ENCODE results near the gene SEMA4B. TPM values are rescaled to one million over a fixed set of nuclear protein-coding genes. Genes with fewer than 3 reads are reported as not detected.

SEMA4B gene
- total and polyA plus RNA-seq, 9 of the 15 experiments (the other 6 are each of a cell fraction or from before 2014, with no cell fraction given): 1.3 to 33.6 (median 11.0) TPM

DNA sequence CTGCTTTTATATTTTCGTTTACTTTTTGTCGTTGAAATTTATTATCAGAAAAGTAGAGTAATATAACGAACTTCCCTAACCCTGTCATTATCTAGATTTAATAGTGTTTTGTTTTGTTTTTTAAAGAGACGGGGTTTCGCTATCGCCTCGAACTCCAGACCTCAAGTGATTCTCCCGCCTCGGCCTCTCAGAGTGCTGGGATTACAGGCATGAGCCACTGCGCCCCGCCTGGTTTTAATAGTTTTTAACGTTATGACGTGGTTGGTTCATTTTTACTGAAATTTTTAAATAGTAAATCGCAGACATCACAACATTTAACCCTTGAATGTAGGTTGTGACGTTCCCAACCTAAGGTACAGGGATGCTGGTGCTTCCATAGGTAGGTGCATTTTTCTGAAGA lies 65.4 kb downstream of the SEMA4B start:
- in situ Hi-C loops (cut with MboI) (loop anchor here (5.0 kb wide), 1 partner anchor 114 kb away; no protein-coding TSS in a partner anchor), intact Hi-C loops (cut with micrococcal nuclease) (loop anchor here (2.0 kb wide), 1 partner anchor 32 kb away; the partner anchor contains the start of gene GDPGP1)
- Histone ChIP-seq H3K4me3 (peak overlapping the region; percentile 64), H3K4me2 (ENCODE audit: insufficient read depth, low read length) (peak overlapping the region; percentile 91), H3K36me3 (ENCODE audit: control insufficient read depth, insufficient read depth, low read length) (peaks cover 38% of the 10 kb centered on the region), H3K9me1 (ENCODE audit: control insufficient read depth, insufficient read depth, low read length) (no peaks in the 10 kb centered on the region), H3K4me1 (replicated peaks in 1 of 2; ENCODE audit: control insufficient read depth in 2 of 2, insufficient read depth in 2 of 2, low read length in 2 of 2) (peaks cover 14 to 18% of the 10 kb centered on the region in 2 experiments), H3K27ac (ENCODE audit: extremely low read depth, low read depth, low read length) (peak overlapping the region; percentile 86), H4K20me1 (replicated peaks; ENCODE audit: control insufficient read depth, insufficient read depth, low read length) (no peaks in the 10 kb centered on the region; the same call in 1 of the 2 replicates), H3K9me3 (replicated peaks; ENCODE audit: control insufficient read depth, insufficient read depth, low read depth, low read length) (no peaks in the 10 kb centered on the region), H3K27me3 (ENCODE audit: control insufficient read depth in 2 of 2, insufficient read depth in 2 of 2, low read length in 2 of 2) (no peaks in the 10 kb centered on the region), H2AFZ (ENCODE audit: low read depth, low read length) (no peak overlapping the region), H3K9ac (ENCODE audit: insufficient read depth in 1 of 2, low read depth in 2 of 2, low read length in 2 of 2) (peak overlapping the region; percentile 83 to 90), H3K79me2 (ENCODE audit: control insufficient read depth, insufficient read depth, low read length) (peaks cover 71% of the 10 kb centered on the region)
- FAIRE-seq (peak; percentile 63), ATAC-seq (no peak), DNase-seq (ENCODE audit: extremely low read depth in 1 of 4, low spot score in 3 of 4) (peak in 1 of 4 experiments; percentile 49)
- no TSS peak for BruUV-seq (replicated peaks)
- ChIA-PET CTCF (ENCODE audit: low intra/inter-chr PET ratio) (no interaction called here), POLR2A (interaction anchor here (0.6 to 1.0 kb wide), 2 partner anchors 7 to 594 kb away, joined by 3 read pairs; no protein-coding TSS in a partner anchor)
- WGBS (ENCODE audit: insufficient coverage, low coverage, missing lambda C conversion rate): under 1% methylated on average over 15 of the region's 15 CpGs
- TF ChIP-seq XRCC5 (IDR thresholded peaks at IDR 0.05; ENCODE audit: low read depth, low read length) (no peak), MTA3 (IDR thresholded peaks at IDR 0.05; ENCODE audit: borderline replicate concordance) (no peak), CBX8 (IDR thresholded peaks at IDR 0.05; ENCODE audit: borderline replicate concordance, extremely low read depth, low read depth, low read length, poor library complexity, severe bottlenecking) (no peak), ARNT (IDR thresholded peaks at IDR 0.05) (0 out of 4 replicates have a peak, but pooled peaks of 1 of the 2 experiments have one; percentile 33), ZC3H8 (IDR thresholded peaks at IDR 0.05) (0 out of 2 replicates have a peak, but pooled peaks have one; percentile 22)
- TF ChIP-seq, protein P1, sequence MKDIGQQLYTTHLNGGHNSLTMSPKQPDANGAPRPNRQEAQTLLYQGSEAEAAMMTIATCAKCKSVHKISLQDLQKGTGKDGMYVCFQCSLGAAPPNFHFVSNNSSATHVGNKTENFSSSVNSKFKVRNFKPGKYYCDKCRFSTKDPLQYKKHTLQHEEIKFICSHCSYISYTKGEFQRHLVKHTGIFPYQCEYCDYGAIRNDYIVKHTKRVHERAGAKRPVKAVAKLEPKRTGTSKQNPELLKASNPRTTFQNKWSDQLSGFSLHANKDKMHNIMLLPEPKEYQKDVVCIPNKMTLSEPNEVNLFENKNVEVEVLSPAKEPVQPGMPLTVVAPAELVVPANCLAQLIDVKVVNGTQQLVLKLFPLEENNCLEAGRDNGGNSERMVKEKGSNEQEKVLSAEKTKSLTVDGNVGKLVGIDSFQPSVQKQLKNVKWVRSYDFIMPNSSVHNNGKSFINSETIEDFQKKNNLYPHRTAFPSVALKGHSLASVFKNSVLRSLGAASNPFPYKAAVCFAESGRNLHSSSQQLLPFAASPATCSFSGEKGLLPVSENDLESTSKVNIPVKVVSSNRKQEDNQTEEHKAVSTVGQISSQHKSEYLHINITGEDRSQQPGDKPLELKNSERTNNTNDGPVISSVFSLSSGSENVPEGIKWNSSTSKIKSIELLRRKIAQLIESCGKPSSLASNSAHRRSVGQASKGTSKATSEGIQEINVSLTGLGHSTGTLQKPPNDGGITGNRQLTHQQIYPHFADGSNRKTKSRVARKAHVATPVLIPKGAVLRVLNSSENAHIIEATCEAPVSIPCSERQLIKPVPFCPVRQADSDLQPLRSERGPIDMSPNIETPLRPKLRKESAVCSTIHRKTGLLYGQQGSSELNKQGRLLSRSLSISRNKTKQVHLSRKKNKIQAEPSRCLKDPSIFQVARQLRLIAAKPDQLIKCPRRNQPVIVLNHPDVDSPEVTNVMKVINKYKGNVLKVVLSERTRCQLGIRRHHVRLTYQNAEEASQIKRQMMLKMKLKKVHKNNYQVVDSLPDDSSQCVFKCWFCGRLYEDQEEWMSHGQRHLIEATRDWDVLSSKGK (CRISPR knock-in tag; IDR thresholded peaks at IDR 0.05): no peak
- TF ChIP-seq, protein P2, sequence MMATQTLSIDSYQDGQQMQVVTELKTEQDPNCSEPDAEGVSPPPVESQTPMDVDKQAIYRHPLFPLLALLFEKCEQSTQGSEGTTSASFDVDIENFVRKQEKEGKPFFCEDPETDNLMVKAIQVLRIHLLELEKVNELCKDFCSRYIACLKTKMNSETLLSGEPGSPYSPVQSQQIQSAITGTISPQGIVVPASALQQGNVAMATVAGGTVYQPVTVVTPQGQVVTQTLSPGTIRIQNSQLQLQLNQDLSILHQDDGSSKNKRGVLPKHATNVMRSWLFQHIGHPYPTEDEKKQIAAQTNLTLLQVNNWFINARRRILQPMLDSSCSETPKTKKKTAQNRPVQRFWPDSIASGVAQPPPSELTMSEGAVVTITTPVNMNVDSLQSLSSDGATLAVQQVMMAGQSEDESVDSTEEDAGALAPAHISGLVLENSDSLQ (IDR thresholded peaks at IDR 0.05): no peak
